RWPE1 (cell line): Measurements from ENCODE around the gene EZH1.
"Not testable (repeated sequence)": the region's sequence is repeated elsewhere in the genome, so short reads cannot be mapped to it uniquely, and the experiment has no call there.

Source experiments
- CTCF ChIA-PET: fragments of 350-600 bp; sonication (Branson Sonifier 250); formaldehyde crosslinking; extraction: SDS; loops from one replicate; lab custom pipeline; 2021; lab: Yijun Ruan, JAX
- POLR2A ChIA-PET: fragments of 400-600 bp; formaldehyde crosslinking; extraction: SDS; loops from one replicate; lab custom pipeline; 2020; ENCODE audit warnings: antibody characterized with exemption; ENCODE audit not compliant: low non-redundant PET; lab: Yijun Ruan, JAX
- DNase-seq: peaks from one replicate; pipeline ENCODE4 v3.0.0; 2012; ENCODE audit warnings: low spot score
- H3K27ac ChIP-seq: fragments of 450-650 bp; 2 replicates; pipeline ENCODE4 v1.5.1; 2017
- CTCF ChIP-seq: fragments of 450-650 bp; conservative IDR thresholded peaks from 2 replicates; pipeline ENCODE4 v1.5.1; 2017; ENCODE audit warnings: low read depth, mild to moderate bottlenecking

The EZH1 gene

GRCh38 chr17:42773290-42774035 is 28.6 kb upstream of the EZH1 start, which contains the start of gene VPS25:
Gene VPS25, plus strand, starts transcription at chr17:42773449. Its CDS starts 27 bp downstream, at chr17:42773476.
- peak within 1 kb of the TSS; percentile 83 for H3K27ac ChIP-seq
- ChIA-PET CTCF (interaction anchor here (0.5 to 1.4 kb wide), 4 partner anchors 10 to 1482 kb away, joined by 3 to 7 read pairs (median 4); no protein-coding TSS in a partner anchor), POLR2A (interaction anchor here (0.6 to 1.4 kb wide), 3 partner anchors 25 to 470 kb away, joined by 3 to 6 read pairs (median 3); partner anchors contain the start of genes BECN1 and COA3)
- TF ChIP-seq CTCF: no peak
- DNase-seq: peak; percentile 79

GRCh38 chr17:42772945-42773289 is 28.1 kb upstream of the EZH1 start:
- DNase-seq: no peak
- ChIA-PET POLR2A (interaction anchor here (1.3 to 1.4 kb wide), 2 partner anchors 25 to 51 kb away, joined by 3 read pairs; partner anchors contain the start of genes BECN1 and COA3), CTCF (interaction anchor here (0.5 to 1.4 kb wide), 3 partner anchors 9 to 35 kb away, joined by 4 to 7 read pairs (median 5); no protein-coding TSS in a partner anchor)
- TF ChIP-seq CTCF: no peak
- peak overlapping the region; percentile 83 for H3K27ac ChIP-seq

GRCh38 chr17:42769964-42770363 is 25.1 kb upstream of the EZH1 start:
- DNase-seq, H3K27ac ChIP-seq, CTCF ChIA-PET, POLR2A ChIA-PET: not testable (repeated sequence)

GRCh38 chr17:42768006-42768405 is 23.2 kb upstream of the EZH1 start:
- POLR2A ChIA-PET, CTCF ChIA-PET: not testable (repeated sequence)

GRCh38 chr17:42767512-42767911 is 22.7 kb upstream of the EZH1 start:
- no peak overlapping the region for H3K27ac ChIP-seq
- CTCF ChIA-PET: no interaction called here
- POLR2A ChIA-PET: no interaction called here
- DNase-seq: no peak
- no peak for TF ChIP-seq CTCF

More at GRCh38 chr17:42768006-42768405, 23.2 kb upstream of the EZH1 start:
- not testable (repeated sequence) for DNase-seq, H3K27ac ChIP-seq

GRCh38 chr17:42766124-42766523 is 21.3 kb upstream of the EZH1 start:
- no peak for TF ChIP-seq CTCF
- H3K27ac ChIP-seq: peak overlapping the region; percentile 20
- DNase-seq: no peak
- ChIA-PET POLR2A (interaction anchor here (0.7 kb wide), 1 partner anchor 11 kb away, joined by 8 read pairs; no protein-coding TSS in a partner anchor), CTCF (no interaction called here)

GRCh38 chr17:42761638-42762037 is 16.8 kb upstream of the EZH1 start:
- TF ChIP-seq CTCF: no peak
- POLR2A ChIA-PET: no interaction called here
- DNase-seq: no peak
- no peak overlapping the region for H3K27ac ChIP-seq
- CTCF ChIA-PET: interaction anchor here (0.6 to 1.6 kb wide), 3 partner anchors 15 to 183 kb away, joined by 3 to 5 read pairs (median 4); no protein-coding TSS in a partner anchor
